Anterior cingulate cortex (tissue), 58 donors: ENCODE measurements around the gene KLHL13.
"Not testable (repeated sequence)": the region's sequence is repeated elsewhere in the genome, so short reads cannot be mapped to it uniquely, and the experiment has no call there.

Experiments
- DNase-seq, 58 donors: peaks; one replicate each; lab custom pipeline; 2025; lab: John Stamatoyannopoulos, UW

Gene KLHL13, protein sequence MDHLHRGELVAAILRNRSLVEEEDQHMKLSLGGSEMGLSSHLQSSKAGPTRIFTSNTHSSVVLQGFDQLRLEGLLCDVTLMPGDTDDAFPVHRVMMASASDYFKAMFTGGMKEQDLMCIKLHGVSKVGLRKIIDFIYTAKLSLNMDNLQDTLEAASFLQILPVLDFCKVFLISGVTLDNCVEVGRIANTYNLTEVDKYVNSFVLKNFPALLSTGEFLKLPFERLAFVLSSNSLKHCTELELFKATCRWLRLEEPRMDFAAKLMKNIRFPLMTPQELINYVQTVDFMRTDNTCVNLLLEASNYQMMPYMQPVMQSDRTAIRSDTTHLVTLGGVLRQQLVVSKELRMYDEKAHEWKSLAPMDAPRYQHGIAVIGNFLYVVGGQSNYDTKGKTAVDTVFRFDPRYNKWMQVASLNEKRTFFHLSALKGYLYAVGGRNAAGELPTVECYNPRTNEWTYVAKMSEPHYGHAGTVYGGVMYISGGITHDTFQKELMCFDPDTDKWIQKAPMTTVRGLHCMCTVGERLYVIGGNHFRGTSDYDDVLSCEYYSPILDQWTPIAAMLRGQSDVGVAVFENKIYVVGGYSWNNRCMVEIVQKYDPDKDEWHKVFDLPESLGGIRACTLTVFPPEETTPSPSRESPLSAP

DNA sequence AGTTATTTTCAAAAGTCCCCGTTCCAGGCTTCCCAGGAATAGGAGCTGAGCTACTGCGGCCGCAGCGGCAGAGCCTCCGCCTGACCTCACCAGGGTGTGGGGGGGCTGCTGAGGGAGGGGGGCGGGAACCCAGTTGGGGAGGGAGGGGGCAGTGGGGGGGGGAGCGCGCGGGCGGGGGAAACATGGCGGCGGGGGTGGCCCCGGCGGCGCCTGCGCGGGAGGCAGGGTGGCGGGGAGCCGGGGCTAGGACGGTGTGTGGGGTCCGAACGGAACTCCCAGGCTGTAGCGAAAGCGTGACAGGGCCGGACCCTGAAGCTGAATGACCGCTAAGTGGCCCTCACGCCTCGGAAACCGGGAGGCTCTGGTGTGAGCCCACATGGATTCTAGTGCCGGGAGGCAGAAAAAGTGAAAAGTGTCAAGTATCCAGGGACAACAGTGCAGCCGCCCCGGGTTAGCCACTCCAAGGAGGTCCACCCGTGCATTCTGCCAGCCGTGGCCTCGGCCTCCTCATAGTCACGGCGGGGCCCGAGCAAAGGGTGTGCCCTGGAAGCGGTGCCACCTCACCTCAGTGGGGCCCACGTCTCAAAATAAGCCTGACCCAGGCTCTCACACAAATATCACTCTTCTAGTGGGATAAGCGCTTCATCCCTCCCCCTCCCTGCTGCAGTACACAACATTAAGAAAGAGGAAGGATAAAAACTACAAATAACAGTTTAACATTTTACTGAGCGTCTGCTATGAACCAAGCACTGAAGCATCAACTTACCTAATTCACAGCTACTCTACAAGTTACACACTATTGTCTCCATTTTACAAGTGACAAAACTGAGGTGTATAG is at the start of gene KLHL13:
TSS of gene KLHL13 (minus strand) at position 98 of the 838 bp plus-strand sequence. CDS start 88,337 bp downstream, outside the sequence.
- peak in 45 of 58 donors; percentile 0 to 54 (median 16) for DNase-seq

DNA sequence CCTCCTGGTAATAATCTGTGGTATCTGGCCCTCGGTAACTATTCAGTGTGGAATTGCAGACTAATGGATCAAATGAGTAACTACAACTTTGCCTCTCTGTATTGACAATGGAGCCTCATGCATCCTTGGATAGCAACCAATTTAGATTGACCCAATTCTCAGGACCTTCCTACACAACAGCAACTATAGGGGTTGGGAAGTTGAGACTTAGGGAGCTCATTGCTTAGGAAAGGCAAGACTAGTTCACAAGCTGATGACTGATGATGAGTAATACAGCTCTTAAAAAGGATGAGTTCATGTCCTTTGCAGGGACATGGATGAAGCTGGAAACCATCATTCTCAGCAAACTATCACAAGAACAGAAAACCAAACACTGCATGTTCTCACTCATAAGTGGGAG is 47.5 kb upstream of the KLHL13 start:
- no peak for DNase-seq

DNA sequence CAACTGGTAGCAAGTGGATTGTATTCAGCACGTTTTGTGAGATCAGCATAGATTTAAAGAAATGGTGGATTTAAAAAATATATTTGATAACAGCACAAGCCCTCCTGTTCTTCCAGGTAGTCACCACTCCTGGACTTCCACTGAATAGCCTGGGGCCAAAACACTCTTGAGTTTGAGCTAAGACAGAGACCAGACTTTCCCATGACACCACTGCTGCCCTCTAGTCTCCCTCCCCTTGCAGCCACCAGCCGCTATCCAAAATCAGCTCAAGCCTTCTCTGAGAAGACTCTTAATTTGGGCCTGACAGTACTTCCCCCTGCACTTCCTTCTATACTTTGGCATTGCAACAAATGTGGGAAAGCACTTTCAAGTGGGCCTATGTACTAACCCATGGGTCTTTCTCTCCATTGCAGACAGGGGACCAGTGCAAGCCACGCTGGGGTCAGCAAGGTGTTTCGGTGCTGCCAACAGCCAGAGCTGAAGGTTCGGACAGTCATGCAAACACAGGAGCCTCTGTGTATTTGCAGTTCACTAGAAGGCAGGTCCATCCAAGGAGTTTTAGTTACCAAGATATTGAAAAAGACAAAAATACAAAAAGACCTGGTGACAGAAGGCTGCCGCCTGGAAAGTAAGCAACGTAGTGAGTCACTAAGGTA is 40.5 kb upstream of the KLHL13 start:
- no peak for DNase-seq

DNA sequence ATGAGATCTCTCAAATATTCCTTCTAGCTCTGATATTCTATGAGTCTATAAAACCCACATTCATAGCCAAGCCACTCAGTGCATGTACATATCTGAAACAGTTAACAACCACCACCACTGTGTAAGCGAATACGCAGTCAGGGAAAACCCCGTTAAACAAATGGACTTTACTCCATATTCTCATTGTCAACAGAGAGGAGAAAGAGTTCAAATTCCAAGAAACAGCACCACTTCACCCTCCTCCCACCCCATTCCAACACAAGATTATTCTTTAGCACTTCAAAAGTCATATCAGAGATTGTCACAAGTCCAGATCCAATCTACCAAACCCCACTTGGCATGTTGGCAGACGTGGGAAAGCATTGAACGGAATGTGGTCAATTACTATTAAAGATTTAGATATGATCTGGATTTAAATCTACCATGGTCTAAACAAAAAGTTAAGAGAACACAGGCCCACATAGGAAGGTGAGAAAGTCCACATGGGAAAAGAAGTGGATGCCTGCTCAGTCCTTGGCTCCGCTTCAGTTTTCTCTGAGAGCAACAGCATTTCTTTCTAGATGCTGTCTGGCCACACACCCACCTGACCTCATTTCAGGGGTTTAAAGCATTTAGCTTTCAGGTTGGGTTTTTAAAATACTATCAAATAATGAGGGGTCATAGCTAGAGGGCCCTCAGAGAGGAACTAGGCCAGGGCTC is 39.8 kb upstream of the KLHL13 start:
- DNase-seq = no peak

DNA sequence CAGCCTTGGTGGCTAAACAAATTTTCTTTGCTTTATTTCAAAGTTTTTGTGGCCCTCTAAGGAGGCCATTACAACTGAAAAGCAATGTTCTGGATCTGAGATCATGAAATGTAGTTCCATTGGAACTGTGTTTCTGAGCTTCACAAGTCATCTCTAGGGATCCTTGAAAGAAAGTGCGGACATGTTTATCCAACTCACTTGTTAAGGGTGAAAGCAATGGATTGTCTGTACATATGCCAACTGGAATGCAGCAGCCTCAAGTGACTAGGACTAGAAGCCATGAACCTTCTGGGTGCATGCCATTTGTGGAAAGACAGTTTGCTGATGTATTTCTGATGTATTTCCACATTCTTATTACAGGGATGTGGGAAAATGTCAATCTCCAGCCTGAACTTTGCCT is 36.7 kb upstream of the KLHL13 start:
- DNase-seq = no peak

GRCh38 chrX:118152721-118153120 is 36.1 kb upstream of the KLHL13 start:
- peak in 8 of 58 donors; percentile 0 to 5 (median 0) for DNase-seq

DNA sequence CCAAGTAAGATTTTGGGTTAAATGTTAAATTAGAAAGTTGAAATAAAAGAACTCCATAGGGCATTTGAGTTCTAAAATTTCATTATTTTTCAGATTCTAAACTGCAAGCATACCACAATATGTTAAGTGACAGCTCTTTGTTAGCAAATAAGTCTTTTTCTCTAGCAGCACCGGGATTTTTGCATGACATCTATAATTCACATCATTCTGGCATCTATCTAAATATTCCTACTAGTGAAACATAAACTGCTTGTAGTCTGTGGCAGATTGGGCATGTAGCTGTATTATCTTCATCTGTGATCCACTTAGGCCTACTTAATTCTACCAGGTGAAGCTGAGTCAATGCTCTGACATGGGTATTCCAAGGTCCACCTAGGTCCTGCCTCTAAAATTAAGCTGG is 32.1 kb upstream of the KLHL13 start:
- DNase-seq = no peak

GRCh38 chrX:118147771-118148170 is 31.2 kb upstream of the KLHL13 start:
- DNase-seq = not testable (repeated sequence)

DNA sequence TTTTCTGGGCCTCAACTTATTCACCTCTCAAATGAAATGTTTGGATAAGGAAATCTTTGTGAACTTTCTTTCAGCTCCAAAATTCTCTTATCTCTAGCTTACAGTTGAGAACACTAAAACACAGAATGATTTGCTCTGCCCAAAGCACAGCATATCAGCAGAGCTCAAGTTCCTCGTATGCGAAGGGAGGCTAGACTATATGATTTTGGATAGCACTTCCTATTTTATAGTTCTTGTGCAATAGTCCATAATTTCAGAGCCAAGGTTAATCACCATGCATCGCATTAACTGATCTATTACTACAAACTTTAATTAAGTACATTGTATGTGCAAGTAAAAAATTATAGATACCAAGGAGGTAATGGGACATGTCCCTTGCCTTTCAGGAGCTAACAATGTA is 27.0 kb upstream of the KLHL13 start:
- DNase-seq = no peak

GRCh38 chrX:118131336-118131735 is 14.7 kb upstream of the KLHL13 start:
- DNase-seq = no peak

- DNase-seq = no peak
Observed at GRCh38 chrX:118129681-118130080, 13.1 kb upstream of the KLHL13 start.

GRCh38 chrX:118128724-118129123 is 12.1 kb upstream of the KLHL13 start:
- no peak for DNase-seq

DNA sequence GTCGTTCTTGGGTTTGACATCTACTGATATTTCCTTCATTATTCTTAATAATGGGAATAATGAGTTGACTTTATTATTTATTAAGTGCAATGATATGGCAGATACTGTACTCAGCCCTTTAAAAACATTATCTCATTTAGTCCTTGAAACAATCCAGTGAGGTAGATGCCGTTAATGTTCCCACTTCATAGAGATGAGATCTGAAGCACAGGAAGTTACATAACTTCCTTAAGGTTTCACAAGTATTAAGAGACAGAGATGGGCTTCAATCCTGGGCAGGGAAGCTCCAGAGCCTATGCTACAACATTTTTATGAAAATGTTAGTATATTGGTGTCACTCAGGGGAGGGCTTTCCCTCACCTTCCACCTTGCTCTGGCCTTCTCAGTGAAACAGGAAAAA is 9.7 kb upstream of the KLHL13 start:
- DNase-seq = no peak

DNA sequence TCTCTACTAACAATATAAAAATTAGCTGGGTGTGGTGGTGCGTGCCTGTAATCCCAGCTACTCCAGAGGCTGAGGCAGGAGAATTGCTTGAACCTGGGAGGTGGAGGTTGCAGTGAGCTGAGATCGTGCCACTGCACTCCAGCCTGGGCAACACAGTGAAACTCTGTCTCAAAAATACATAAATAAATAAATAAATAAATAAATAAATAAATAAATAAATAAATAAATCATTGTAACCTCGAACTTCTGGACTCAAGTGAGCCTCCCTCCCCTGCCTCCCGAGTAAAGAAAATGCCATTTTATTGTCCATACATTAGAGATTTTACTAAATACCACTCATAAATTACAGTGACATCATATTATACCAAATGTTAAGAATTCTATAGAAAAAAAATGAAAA is 7.6 kb upstream of the KLHL13 start:
- DNase-seq = not testable (repeated sequence)

DNA sequence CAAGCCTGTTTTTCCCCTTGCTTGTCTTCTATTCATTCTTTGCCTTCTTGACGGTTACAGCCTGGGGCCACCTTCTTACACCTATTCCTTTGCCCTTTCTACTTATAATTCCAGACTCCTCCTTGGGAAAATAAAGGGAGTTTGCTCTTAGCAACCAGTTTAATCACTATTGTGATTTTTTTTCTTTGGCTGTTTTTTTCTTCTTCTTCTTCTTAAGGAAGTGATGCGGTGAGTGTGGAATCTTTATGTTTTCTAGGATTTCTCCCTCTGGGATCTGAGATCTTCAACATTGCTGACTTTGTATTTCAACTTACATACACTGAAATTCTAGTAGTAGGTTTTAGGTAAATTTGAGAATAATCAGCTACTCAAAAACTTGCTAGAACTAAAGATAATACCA is 1.1 kb upstream of the KLHL13 start:
- no peak for DNase-seq

DNA sequence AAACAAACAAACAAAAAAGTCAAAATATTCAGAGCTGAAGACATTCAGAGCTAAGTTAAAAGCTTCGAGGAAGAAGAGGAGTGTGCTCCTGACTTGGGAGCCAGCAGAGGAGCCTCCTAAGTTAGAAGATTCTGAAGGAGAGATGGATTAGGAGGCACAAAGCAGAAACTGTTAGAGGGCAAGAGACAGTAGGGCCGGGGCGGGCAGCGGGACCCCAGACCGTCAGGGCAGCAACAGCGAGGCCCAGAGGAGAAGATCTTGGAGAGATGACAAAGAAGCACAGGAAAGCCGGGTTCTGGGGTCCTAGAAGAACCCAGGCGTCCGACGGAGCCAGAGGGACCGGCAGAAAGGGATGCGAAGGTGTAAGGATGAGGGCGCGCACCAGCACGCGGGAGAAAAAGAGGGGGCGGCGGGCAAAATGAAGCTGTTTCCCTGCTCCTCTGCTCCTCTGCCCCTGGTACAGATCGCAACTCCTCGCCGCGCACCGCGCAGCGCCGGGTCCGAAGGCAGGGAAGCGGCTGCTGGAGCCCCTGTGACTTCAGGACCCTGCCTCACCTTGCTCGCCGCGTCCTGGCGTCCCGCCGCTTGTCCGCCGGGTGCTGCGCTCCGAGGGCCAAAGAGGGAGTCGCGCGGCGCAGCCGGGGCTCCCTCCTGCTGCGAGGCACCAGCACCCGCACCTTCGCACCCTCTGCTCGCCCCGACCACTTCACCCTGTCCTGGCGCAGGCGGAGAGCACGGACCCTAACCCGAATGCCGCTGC is 477 bp downstream of the KLHL13 start:
- peak in 28 of 58 donors; percentile 0 to 54 (median 18) for DNase-seq

DNA sequence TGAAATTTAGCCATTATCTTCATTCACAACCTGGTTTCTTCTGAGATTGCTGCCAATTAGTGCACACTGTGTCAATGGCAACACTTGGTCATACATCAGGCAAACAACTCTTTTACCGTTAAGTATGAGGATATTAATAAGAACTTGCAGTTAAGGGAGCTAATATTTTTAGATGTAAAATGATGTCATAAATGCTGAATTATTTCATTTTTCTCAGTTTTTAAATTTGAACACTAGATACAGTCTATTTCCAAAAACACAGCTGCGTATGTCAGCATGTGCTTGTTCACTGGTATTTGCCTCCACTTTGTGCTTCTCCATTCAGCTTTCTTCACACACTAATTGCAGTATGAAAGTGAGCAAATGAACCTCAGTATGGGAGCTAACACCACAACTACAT is 1.6 kb downstream of the KLHL13 start:
- DNase-seq = no peak

GRCh38 chrX:118109065-118109464 is 7.5 kb downstream of the KLHL13 start:
- no peak for DNase-seq

DNA sequence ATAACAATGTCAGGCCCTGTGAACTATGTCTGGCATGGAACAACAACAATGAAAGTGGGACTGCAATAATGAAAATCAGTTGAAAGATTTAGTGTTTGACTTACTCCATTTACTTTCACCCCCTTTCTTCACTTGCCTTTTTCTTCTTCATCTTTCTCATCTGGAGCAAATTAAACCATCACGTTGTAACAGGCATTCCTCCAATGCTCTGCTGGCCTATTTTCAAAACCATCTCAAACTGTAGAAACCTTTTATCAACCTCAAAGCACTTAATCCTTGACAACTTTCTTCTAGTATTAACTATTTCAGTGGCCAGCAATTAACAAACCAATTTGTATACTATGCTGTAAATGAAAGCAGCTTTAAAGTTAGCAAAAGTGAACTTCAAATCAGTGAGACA is 8.3 kb downstream of the KLHL13 start:
- no peak for DNase-seq
